ENCODE results near the gene CDH23.

Gene CDH23

GRCh38 chr10:71613261-71613777 is 216.6 kb downstream of the CDH23 start:
- DNase-seq (ENCODE audit: extremely low spot score) = no peak
- no peak for TF ChIP-seq L3MBTL2 (conservative IDR thresholded peaks at IDR 0.05)
- no peak for TF ChIP-seq FOXM1 (IDR thresholded peaks at IDR 0.05; ENCODE audit: borderline replicate concordance)
- no peak for TF ChIP-seq TARDBP (IDR thresholded peaks at IDR 0.05)
- ChIA-PET CTCF (interaction anchor here (1.0 kb wide), 1 partner anchor 43 kb away, joined by 3 read pairs; no protein-coding TSS in a partner anchor), POLR2A (no interaction called here)

- ChIA-PET CTCF (interaction anchor here (1.0 kb wide), 1 partner anchor 43 kb away, joined by 3 read pairs; no protein-coding TSS in a partner anchor), POLR2A (no interaction called here)
- no peak for DNase-seq (ENCODE audit: extremely low spot score)
- no peak for TF ChIP-seq SUZ12 (IDR thresholded peaks at IDR 0.05)
- no peak for TF ChIP-seq L3MBTL2 (conservative IDR thresholded peaks at IDR 0.05)
- TF ChIP-seq CTBP1 (IDR thresholded peaks at IDR 0.05; ENCODE audit: borderline replicate concordance) = no peak
- TF ChIP-seq NFRKB (IDR thresholded peaks at IDR 0.05) = no peak
- TF ChIP-seq ZNF384 (IDR thresholded peaks at IDR 0.05) = no peak
- no peak for TF ChIP-seq ELF4 (IDR thresholded peaks at IDR 0.05)
Observed at GRCh38 chr10:71613877-71614276, 217.2 kb downstream of the CDH23 start.

- ChIA-PET CTCF (no interaction called here), POLR2A (no interaction called here)
- no peak for DNase-seq (ENCODE audit: extremely low spot score)
- TF ChIP-seq ELF4 (IDR thresholded peaks at IDR 0.05) = no peak
- no peak for TF ChIP-seq ZNF384 (IDR thresholded peaks at IDR 0.05)
- TF ChIP-seq CTBP1 (IDR thresholded peaks at IDR 0.05; ENCODE audit: borderline replicate concordance) = no peak
- no peak for TF ChIP-seq TARDBP (IDR thresholded peaks at IDR 0.05)
Observed at GRCh38 chr10:71614946-71615345, 218.2 kb downstream of the CDH23 start.

GRCh38 chr10:71615538-71616329 is 219.0 kb downstream of the CDH23 start:
- no peak for TF ChIP-seq ARNT (IDR thresholded peaks at IDR 0.05)
- no peak for TF ChIP-seq SP1 (IDR thresholded peaks at IDR 0.05)
- no peak for TF ChIP-seq FOXK2 (IDR thresholded peaks at IDR 0.05)
- TF ChIP-seq ZNF384 (IDR thresholded peaks at IDR 0.05) = no peak
- CTCF ChIA-PET = no interaction called here
- POLR2A ChIA-PET = no interaction called here
- no peak for DNase-seq (ENCODE audit: extremely low spot score)

- no peak for DNase-seq (ENCODE audit: extremely low spot score)
- CTCF ChIA-PET = no interaction called here
- POLR2A ChIA-PET = no interaction called here
- no peak for TF ChIP-seq FOXK2 (IDR thresholded peaks at IDR 0.05)
- TF ChIP-seq SUZ12 (IDR thresholded peaks at IDR 0.05) = no peak
- TF ChIP-seq ELF4 (IDR thresholded peaks at IDR 0.05) = no peak
- no peak for TF ChIP-seq CTBP1 (IDR thresholded peaks at IDR 0.05; ENCODE audit: borderline replicate concordance)
- no peak for TF ChIP-seq TARDBP (IDR thresholded peaks at IDR 0.05)
- no peak for TF ChIP-seq PKNOX1 (IDR thresholded peaks at IDR 0.05)
- TF ChIP-seq ARNT (IDR thresholded peaks at IDR 0.05) = no peak
- no peak for TF ChIP-seq FOXA1 (IDR thresholded peaks at IDR 0.05)
- no peak for TF ChIP-seq BHLHE40 (IDR thresholded peaks at IDR 0.05; ENCODE audit: borderline replicate concordance)
- TF ChIP-seq HDGF (IDR thresholded peaks at IDR 0.05; ENCODE audit: borderline replicate concordance) = no peak
Observed at GRCh38 chr10:71616817-71617654, 220.3 kb downstream of the CDH23 start.

- CTCF ChIA-PET = no interaction called here
- POLR2A ChIA-PET = no interaction called here
- TF ChIP-seq NFRKB (IDR thresholded peaks at IDR 0.05) (no peak), FOXA1 (IDR thresholded peaks at IDR 0.05) (no peak), L3MBTL2 (conservative IDR thresholded peaks at IDR 0.05) (no peak), LEF1 (IDR thresholded peaks at IDR 0.05; ENCODE audit: borderline replicate concordance) (no peak), BHLHE40 (IDR thresholded peaks at IDR 0.05; ENCODE audit: borderline replicate concordance) (no peak), TARDBP (IDR thresholded peaks at IDR 0.05) (no peak), CTBP1 (IDR thresholded peaks at IDR 0.05; ENCODE audit: borderline replicate concordance) (no peak), FOXK2 (IDR thresholded peaks at IDR 0.05) (no peak)
- DNase-seq (ENCODE audit: extremely low spot score) = no peak
Observed at GRCh38 chr10:71618176-71618575, 221.5 kb downstream of the CDH23 start.

GRCh38 chr10:71618598-71618997 is 221.9 kb downstream of the CDH23 start:
- POLR2A ChIA-PET = no interaction called here

More at GRCh38 chr10:71618598-71618997, 221.9 kb downstream of the CDH23 start:
- TF ChIP-seq FOXK2 (IDR thresholded peaks at IDR 0.05) (no peak), FOXA1 (IDR thresholded peaks at IDR 0.05) (no peak), ELF4 (IDR thresholded peaks at IDR 0.05) (no peak), ZNF384 (IDR thresholded peaks at IDR 0.05) (no peak), CTBP1 (IDR thresholded peaks at IDR 0.05; ENCODE audit: borderline replicate concordance) (no peak), FOXM1 (IDR thresholded peaks at IDR 0.05; ENCODE audit: borderline replicate concordance) (no peak), ARNT (IDR thresholded peaks at IDR 0.05) (no peak), L3MBTL2 (conservative IDR thresholded peaks at IDR 0.05) (no peak), HDGF (IDR thresholded peaks at IDR 0.05; ENCODE audit: borderline replicate concordance) (no peak), PKNOX1 (IDR thresholded peaks at IDR 0.05) (no peak), LEF1 (IDR thresholded peaks at IDR 0.05; ENCODE audit: borderline replicate concordance) (no peak), SP1 (IDR thresholded peaks at IDR 0.05) (no peak)
- CTCF ChIA-PET = no interaction called here
- no peak for DNase-seq (ENCODE audit: extremely low spot score)

All from HEK293T (cell line).